Esophagus squamous epithelium (tissue), 5 donors: Measurements from ENCODE around the gene WDR82. TPM values are rescaled to one million over a fixed set of nuclear protein-coding genes. Genes with fewer than 3 reads are reported as not detected.

Experiments
- DNase-seq: peaks from one replicate; lab custom pipeline; 2025; lab: John Stamatoyannopoulos, UW
- H3K27ac ChIP-seq, 4 donors: fragments of 200-600 bp; sonication (generic); one replicate each; pipeline ENCODE4 v1.5.1; 2016 to 2019; ENCODE audit warnings: mild to moderate bottlenecking in 1 of 4
- H3K27me3 ChIP-seq, 4 donors: fragments of 200-600 bp; sonication (generic); 1 replicate in 3 of 4; 2 replicates in 1 of 4; pipeline versions ENCODE4 v1.5.1 to v1.6.0; 2017 to 2021; ENCODE audit warnings: antibody characterized with exemption in 1 of 4
- H3K36me3 ChIP-seq, 3 donors: fragments of 200-600 bp; sonication (generic); one replicate each; pipeline ENCODE4 v1.5.1; 2016 to 2019
- H3K4me1 ChIP-seq, 3 donors: fragments of 200-600 bp; sonication (generic); one replicate each; pipeline ENCODE4 v1.5.1; 2017 to 2019
- H3K4me3 ChIP-seq, 4 donors: fragments of 200-600 bp; sonication (generic); 1 replicate in 3 of 4; 2 replicates in 1 of 4; pipeline ENCODE4 v1.5.1; 2016 to 2019; ENCODE audit warnings: mild to moderate bottlenecking in 2 of 4, moderate library complexity in 1 of 4
- H3K9me3 ChIP-seq, 3 donors: fragments of 200-600 bp; sonication (generic); one replicate each; pipeline ENCODE4 v1.5.1; 2016 to 2019
- POLR2A ChIP-seq, 4 donors: fragments of 450-650 bp; IDR thresholded peaks; one replicate each; pipeline ENCODE4 v1.6.1; 2017; ENCODE audit warnings: antibody characterized with exemption in 4 of 4, mild to moderate bottlenecking in 4 of 4, moderate library complexity in 3 of 4
- WGBS, 2 donors: methylation state at CpG; one replicate each; pipeline ENCODE4 v1.1.5; 2018; 5-methylcytosine and 5-hydroxymethylcytosine counted together
- intact Hi-C: fragments of 100-400 bp; cut with DNase I; formaldehyde crosslinking; loops from one replicate; pipeline ENCODE4 v1.15.0; 2022
- total RNA-seq, 4 donors: library from RNA; depleted of rRNA; stranded (reverse); fragments of >200 nt; gene quantifications; one replicate each; pipeline ENCODE4 v1.1.0, GENCODE V29; 2016
- TF ChIP-seq, protein P1 (sequence below), 6 experiments: fragments of 450-650 bp in 4 of 6; fragments of 200-600 bp in 2 of 6; sonication (generic) in 2 of 6; IDR thresholded peaks; one replicate each; pipeline ENCODE4 v1.5.1; 2016 to 2019; ENCODE audit warnings: antibody characterized with exemption in 6 of 6, mild to moderate bottlenecking in 4 of 6, moderate library complexity in 4 of 6
- donor health status: DM: yes; HTN: yes; CAD: no.

WDR82 gene
- total RNA-seq, 4 donors from 2014 or later: 42.7 to 58.7 (median 52.9) TPM

DNA sequence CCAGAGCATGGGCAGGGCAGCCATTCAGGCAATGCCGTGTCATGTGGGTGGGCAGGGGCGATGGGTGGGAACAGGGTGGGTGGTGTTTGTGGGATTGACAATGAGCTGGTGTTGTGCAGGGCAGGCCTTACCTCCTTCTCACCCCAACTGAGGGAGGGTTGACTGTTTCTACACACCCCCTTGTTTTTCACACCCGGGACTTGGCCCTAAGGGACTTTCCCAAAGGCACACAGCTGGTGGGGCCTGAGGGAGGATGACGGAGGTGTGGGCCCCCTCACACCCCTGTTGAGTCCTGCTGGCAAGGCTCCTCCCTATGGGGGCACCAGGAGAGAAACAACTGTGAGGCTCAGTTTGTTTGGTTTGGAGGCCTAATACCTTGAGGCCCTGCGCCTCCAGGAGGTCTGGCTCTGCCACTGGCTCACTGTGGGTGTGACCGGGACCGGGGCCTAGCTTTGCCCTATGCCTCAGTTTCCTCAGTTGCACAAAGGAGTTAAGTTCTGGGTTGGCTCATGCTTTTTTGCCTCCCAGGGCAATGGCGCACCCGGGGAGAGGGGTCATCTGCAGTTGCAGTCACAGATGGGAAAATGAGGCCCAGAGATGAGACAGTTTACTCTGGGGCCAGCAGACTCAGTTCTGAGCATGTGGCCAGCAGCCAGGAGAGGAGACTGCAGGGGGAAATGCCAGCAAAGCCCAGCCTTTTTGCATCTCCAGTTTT, 32.6 kb upstream of the WDR82 start:
- Histone ChIP-seq H3K36me3 (peaks cover 0 to 5% (median 0%) of the 10 kb centered on the region in 3 donors), H3K4me3 (no peak overlapping the region), H3K27me3 (no peaks in the 10 kb centered on the region), H3K9me3 (no peaks in the 10 kb centered on the region), H3K27ac (no peak overlapping the region), H3K4me1 (peaks cover 7 to 21% (median 14%) of the 10 kb centered on the region in 3 donors)
- intact Hi-C loops: no loop called here
- DNase-seq: no peak
- TF ChIP-seq POLR2A (IDR thresholded peaks at IDR 0.05): no peak
- TF ChIP-seq, protein P1, sequence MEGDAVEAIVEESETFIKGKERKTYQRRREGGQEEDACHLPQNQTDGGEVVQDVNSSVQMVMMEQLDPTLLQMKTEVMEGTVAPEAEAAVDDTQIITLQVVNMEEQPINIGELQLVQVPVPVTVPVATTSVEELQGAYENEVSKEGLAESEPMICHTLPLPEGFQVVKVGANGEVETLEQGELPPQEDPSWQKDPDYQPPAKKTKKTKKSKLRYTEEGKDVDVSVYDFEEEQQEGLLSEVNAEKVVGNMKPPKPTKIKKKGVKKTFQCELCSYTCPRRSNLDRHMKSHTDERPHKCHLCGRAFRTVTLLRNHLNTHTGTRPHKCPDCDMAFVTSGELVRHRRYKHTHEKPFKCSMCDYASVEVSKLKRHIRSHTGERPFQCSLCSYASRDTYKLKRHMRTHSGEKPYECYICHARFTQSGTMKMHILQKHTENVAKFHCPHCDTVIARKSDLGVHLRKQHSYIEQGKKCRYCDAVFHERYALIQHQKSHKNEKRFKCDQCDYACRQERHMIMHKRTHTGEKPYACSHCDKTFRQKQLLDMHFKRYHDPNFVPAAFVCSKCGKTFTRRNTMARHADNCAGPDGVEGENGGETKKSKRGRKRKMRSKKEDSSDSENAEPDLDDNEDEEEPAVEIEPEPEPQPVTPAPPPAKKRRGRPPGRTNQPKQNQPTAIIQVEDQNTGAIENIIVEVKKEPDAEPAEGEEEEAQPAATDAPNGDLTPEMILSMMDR (IDR thresholded peaks at IDR 0.05): no peak
- 86% methylated on average over 2 to 4 of the region's 9 CpGs for WGBS, 2 donors

DNA sequence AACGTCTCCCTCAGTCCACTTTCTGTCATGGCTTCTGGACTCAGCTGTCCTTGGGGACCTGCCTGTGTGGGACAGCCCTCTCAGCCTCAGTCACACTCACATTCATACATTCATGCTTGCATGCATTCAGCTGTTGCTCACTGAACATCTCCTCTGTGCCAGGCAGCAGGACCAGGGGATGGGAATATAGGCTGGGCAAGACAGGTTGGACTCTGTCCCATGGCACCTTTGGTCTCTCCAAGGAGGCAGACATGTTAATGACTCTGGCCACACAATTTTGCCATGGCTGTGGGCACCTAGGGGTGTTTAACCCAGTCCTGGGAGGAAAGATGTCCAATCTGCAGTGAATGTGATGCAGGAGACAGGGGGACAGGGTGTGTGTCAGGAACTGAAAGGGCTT, 29.9 kb upstream of the WDR82 start:
- TF ChIP-seq POLR2A (IDR thresholded peaks at IDR 0.05): no peak
- TF ChIP-seq, protein P1 (IDR thresholded peaks at IDR 0.05): no peak
- no peaks in the 10 kb centered on the region for H3K9me3 ChIP-seq
- H3K27ac ChIP-seq: no peak overlapping the region
- 75 to 83% methylated on average over 1 of the region's 1 CpG for WGBS, 2 donors
- H3K27me3 ChIP-seq: no peaks in the 10 kb centered on the region
- no peak for DNase-seq
- H3K4me3 ChIP-seq: no peak overlapping the region
- peaks cover 0 to 5% (median 0%) of the 10 kb centered on the region in 3 donors for H3K36me3 ChIP-seq
- intact Hi-C loops: no loop called here
- peaks cover 0 to 6% (median 5%) of the 10 kb centered on the region in 3 donors for H3K4me1 ChIP-seq

DNA sequence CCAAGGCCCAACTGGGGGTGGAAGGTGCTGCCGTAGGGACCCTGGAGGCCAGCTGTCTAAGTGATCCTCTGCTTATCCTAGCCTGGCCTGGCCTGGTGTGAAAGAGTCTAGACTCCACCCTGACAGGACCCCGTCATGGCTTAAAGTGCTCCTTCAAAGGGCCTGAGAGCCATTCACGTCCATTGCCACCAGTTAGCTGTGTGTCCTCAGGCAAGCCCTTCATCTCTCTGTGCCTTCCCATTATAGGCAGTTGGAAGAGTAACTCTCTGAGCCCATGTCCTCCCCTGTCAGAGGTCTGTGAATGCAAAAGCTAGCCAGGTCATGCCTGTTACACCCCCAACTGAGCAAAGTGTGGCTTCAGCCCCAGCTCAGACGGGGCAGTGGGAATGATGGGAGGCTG, 28.5 kb upstream of the WDR82 start:
- intact Hi-C loops: no loop called here
- no peak for TF ChIP-seq POLR2A (IDR thresholded peaks at IDR 0.05)
- TF ChIP-seq, protein P1 (IDR thresholded peaks at IDR 0.05): no peak
- 60 to 80% methylated on average over 1 of the region's 4 CpGs for WGBS, 2 donors
- Histone ChIP-seq H3K4me1 (no peaks in the 10 kb centered on the region), H3K27ac (no peak overlapping the region), H3K9me3 (no peaks in the 10 kb centered on the region), H3K36me3 (peaks cover 0 to 5% (median 0%) of the 10 kb centered on the region in 3 donors), H3K27me3 (no peaks in the 10 kb centered on the region), H3K4me3 (no peak overlapping the region)
- no peak for DNase-seq

DNA sequence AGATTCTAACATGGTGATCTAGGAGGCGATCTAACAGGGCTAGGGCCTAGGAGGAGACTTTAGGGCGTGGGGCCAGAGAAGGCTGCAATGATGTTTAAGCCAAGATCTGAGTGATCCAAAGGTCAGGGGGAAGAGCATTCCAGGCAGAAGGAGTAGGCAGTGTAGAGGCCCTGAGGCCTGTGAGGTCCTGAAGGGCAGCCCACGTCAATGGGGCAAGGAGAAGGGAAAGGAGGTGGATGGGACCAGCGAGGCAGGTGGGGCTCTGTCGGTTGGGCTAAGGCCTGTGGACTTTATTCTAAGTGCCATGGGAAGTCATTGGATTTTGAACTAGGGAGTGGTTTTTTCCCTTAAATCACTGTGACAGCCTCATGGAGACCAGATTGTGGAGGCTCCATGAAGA, 27.5 kb upstream of the WDR82 start:
- H3K4me3 ChIP-seq: no peak overlapping the region
- WGBS, 2 donors: 93 to 97% methylated on average over 5 of the region's 5 CpGs
- no peaks in the 10 kb centered on the region for H3K4me1 ChIP-seq
- TF ChIP-seq, protein P1 (IDR thresholded peaks at IDR 0.05): no peak
- no peak for TF ChIP-seq POLR2A (IDR thresholded peaks at IDR 0.05)
- no peak for DNase-seq
- peaks cover 0 to 5% (median 0%) of the 10 kb centered on the region in 3 donors for H3K36me3 ChIP-seq
- intact Hi-C loops: no loop called here
- H3K27me3 ChIP-seq: no peaks in the 10 kb centered on the region
- no peak overlapping the region for H3K27ac ChIP-seq
- no peaks in the 10 kb centered on the region for H3K9me3 ChIP-seq

DNA sequence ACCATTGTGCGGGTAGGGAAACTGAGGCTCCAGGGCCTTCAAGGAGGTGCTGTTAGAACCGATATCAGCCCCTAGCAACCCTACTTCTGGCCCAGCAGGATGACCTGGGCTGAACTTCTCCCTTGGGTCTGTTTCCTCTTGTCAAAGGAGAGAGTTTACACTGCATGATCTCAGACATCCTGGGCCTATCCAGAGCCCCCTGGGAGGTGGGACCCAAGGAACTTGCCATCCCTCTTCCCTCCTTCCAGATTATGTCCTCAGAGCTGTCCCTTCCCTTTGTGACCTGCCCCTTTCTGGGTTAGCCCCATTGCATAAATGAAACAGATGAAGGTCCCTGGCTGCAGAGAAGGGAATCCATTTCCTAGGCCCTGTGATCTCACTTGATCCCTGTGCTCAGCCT, 25.4 kb upstream of the WDR82 start:
- Histone ChIP-seq H3K4me3 (no peak overlapping the region), H3K9me3 (no peaks in the 10 kb centered on the region), H3K36me3 (no peaks in the 10 kb centered on the region), H3K27ac (no peak overlapping the region), H3K4me1 (peaks cover 0 to 13% (median 0%) of the 10 kb centered on the region in 3 donors), H3K27me3 (no peaks in the 10 kb centered on the region)
- 92% methylated on average over 2 of the region's 2 CpGs; no CpG with 5 or more reads in 1 of the 2 donors for WGBS, 2 donors
- TF ChIP-seq POLR2A (IDR thresholded peaks at IDR 0.05): no peak
- TF ChIP-seq, protein P1 (IDR thresholded peaks at IDR 0.05): no peak
- intact Hi-C loops: no loop called here
- DNase-seq: no peak
